Right hindlimb (tissue), 1 donor: ENCODE measurements around the gene CATSPERE.
A peak's percentile ranks its signal among the peaks of the same experiment; 100 is the strongest.

Experiments
- DNase-seq: peaks from one replicate; pipeline ENCODE4 v3.0.0-alpha.2; 2018

Gene CATSPERE, protein sequence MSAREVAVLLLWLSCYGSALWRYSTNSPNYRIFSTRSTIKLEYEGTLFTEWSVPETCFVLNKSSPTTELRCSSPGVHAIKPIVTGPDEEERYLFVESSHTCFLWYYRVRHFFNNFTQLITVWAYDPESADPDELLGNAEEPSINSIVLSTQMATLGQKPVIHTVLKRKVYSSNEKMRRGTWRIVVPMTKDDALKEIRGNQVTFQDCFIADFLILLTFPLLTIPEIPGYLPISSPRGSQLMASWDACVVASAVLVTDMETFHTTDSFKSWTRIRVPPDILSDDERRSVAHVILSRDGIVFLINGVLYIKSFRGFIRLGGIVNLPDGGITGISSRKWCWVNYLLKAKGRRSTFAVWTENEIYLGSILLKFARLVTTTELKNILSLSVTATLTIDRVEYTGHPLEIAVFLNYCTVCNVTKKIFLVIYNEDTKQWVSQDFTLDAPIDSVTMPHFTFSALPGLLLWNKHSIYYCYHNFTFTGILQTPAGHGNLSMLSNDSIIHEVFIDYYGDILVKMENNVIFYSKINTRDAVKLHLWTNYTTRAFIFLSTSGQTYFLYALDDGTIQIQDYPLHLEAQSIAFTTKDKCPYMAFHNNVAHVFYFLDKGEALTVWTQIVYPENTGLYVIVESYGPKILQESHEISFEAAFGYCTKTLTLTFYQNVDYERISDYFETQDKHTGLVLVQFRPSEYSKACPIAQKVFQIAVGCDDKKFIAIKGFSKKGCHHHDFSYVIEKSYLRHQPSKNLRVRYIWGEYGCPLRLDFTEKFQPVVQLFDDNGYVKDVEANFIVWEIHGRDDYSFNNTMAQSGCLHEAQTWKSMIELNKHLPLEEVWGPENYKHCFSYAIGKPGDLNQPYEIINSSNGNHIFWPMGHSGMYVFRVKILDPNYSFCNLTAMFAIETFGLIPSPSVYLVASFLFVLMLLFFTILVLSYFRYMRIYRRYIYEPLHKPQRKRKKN

DNA sequence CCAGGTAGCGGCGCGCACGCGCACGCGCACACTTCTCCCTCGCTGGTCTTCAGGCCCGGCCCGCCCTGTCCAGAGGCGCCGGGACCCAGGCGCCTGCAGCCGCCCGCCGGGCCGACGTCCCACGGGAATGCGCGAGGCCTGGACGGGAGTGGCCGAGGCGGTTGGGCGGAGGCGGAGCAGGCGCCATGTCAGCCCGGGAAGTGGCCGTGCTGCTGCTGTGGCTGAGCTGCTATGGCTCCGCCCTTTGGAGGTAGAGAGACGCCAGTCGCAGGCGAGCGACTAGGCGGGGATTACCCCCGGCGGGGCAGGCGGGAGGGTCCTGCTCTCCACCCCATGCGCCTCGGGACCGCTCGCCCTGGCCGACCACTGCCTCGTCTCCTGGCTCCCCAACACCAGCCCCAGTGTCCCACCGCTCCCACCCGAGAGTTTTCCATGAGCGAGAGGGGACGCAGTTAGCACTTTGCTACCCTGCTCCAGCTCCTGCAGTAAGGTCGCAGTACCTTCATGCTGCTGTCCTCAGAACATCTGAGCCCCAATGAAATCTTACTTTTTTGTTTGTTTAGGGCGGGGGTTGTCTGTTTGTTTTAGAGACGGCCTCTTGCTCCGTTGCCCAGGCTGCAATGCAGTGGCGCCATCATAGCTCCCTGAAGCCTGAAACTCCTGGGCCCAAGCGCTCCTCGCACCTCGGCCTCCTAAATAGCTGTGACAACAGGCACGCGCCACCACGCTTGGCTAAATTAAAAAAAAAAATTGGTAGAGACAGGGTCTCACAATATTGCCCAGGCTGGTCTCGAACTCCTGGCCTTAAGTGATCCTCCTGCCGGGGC, at the start of gene CATSPERE:
Gene CATSPERE (plus strand): TSS at position 29 of the 827 bp plus-strand sequence. CDS start 157 bp downstream, at position 186.
- DNase-seq, result peak; percentile 90

DNA sequence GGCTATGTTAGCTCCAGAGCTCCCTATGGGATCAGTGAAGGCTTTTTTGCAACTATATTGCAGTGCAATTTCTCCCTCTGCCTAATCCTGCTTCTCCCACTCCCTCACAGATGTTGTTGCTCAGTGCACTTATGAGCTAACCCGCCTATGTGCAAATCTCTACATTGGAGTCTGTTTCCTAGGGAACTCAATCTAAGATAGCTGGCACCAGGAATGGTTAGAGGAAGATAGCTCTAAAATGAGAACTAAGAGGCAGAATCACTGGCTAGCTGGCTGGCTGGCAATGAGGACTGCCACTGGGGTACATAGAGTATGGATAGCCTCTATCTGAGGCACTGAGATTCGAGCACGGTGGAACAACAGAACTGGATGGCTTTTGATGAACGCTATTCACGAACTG, 48.9 kb upstream of the CATSPERE start:
- no peak for DNase-seq

DNA sequence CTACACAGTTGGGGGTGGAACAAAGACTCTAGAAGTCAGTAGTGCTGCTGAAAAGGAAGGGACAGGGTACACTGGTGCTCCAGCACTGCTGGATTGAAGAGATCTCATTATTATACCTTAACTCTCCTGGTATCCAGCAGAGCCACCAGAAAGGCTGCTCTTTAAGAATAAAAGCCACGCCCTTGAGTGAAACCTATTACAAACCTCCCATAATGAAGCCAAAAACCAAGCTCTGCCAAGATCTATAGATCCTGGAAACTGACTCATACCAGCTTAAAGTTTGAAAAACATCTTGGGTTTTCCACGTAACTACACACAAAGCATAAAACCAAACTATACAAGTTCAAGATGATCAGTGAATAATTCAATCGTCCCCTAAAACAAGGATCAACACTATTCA, 47.3 kb upstream of the CATSPERE start:
- no peak for DNase-seq

DNA sequence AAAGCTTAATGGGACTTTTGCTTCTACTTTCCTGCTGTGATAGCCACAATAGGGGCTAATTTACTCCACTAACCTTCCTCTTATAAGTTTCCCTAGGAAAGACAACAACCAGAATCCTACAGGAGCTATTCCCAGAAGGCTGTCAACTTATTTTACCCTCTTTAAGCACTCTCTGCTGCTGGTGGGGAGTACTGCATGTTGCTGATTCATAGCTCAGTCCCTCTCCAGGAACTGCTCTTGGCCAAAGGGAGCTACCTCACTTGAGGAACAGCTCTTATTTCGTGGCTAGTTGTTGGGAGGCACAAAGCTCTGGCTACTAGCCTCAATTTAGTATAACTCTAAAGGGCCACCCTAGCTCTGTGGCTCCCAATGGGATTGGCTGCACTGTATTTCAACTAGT, 46.5 kb upstream of the CATSPERE start:
- DNase-seq, result no peak

DNA sequence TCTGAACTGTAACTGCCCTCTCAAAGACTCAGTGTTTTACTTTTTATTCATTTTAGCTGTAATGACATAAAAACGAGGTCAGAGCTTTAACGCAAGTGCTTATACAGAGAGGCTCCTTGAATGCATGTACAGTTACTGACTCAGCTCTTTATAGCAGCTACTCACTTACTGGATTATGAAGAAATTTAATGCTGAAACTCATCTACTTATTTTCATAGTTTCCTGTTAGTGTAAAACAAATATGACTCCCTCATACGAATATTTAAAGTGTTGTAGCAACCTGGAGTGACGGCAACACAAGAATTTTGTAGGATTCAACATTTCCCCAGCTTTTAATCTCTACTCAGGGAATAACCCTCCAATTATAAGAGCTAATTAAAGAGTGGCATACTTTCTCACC, 42.0 kb upstream of the CATSPERE start:
- DNase-seq, result no peak

DNA sequence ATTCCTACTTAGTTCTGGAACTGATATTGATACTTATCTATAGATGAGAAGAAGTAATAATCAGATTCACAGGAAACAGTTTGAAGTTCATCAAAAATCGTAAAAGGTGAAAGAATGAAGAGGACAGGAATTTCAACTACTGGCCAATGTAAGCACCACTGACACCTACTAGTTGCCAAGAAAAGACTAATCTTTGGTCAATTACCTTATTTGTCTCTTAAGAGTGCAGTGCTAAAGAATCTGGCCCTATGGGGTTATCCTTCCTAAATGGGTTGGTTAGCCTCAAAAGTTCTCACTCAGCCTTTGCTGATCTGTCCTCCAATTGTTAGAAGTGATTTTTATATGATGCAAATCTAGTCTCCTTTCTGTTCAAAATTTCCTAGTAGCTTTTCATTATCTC, 38.9 kb upstream of the CATSPERE start:
- no peak for DNase-seq

DNA sequence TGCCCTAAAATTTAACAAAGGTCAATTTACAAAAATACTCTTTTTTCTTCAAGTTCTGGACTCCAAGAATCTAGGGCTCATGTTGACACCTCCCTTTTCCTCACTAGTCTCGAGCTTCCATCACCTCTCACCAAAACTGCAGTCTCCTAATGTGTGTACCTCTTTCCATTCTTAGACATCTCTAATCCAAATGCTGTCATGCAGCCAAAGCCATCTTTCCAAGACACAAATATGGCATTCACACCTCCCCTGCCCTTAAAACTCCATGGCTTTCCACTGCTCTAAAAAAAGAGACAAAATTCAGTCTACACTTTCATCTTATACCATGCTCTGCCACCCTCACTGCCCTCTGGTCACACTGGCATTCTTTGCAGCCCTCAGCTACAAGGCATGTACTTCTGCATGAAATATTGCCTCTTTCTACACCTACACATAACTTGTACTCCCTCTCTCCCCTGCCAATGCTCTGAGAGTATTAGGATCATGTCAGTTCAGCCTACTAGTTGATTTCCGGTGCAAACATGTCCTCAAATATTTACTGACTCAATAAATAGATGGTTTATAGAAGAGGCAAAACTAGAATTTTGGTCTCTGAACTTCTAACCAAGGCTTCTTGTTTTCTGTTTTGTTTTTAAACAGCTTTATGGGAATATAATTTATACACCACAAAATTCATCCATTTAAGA, 36.3 kb upstream of the CATSPERE start:
- no peak for DNase-seq

DNA sequence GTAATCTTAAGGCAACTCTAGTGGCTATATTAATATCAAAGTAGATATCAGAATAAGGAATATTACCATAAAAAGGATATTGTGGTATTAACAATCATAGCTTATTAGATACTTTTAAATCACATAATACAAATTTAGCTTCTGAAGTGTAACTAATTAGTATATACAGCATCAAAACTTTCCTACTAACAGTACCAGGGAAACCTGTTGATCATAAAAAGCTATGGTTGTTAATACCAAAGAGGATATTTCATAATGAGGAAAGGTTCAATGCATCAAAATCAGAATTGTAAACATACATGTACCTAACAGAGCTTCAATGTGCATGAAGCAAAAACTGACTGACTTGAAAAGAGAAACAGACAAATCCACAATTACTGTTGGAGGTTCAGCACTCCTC, 33.4 kb upstream of the CATSPERE start:
- no peak for DNase-seq

DNA sequence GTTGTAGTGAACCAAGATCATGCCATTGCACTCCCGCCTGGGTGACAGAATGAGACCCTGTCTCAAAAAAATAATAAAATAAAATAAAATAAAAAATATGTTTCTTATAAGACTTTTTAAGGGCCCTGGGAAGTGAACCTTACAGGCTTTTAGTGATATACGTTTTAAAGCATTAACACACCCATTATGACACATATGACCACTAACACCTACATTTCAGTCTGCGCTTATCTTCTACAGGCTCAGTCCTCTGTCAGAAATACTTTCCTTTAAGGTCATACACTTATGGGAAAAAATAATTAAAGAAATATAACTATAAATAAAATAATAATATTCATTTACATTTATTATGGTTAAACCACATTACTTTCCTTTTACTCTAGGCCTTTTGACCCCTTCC, 31.3 kb upstream of the CATSPERE start:
- no peak for DNase-seq

DNA sequence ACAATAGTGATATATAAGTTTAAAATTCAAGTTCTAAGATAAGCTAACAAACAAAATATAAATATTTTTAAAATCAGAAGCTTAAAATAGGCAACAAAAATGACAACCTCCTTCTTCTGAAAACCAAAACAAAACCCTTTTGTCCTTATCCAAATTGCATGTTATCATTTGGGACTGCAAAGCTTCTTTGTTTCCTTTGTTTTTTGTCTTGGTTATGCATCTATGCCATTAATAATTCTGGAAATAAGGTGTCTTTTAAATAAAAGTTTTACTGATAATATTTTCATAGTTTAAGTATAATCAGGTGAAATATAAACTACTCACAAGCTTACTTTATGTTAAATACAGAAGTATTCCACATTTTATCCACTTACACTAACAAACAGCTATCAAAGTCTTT, 29.9 kb upstream of the CATSPERE start:
- DNase-seq, result no peak

DNA sequence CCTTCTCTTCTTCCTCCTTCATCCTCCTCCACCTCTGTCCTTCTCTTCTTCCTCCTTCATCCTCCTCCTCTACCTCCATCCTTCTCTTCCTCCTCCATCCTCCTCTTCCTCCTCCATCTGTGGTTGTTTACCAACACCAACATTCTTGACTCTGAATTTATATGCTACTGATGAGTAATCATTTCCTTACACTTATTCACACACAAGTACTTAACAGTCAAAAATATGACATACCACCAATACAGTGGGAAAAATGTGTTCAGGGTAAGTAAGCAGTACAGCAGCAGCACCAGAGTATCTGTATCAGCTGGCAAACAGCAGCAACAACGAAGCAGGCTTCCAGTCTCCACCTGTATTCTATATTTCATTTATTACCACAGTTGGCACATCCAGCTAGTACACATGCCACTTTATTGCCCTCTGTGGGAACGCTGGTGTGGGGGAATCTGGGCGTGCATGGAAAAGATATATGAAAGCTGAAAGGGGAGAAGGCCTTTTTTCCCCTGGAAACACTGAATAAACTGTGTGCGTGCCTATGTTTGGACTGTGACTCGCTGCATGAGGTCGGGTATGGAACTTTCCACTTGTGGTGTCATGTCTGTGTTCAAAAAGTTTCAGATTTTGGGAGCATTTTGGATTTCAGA, 25.4 kb upstream of the CATSPERE start:
- peak; percentile 20 for DNase-seq

DNA sequence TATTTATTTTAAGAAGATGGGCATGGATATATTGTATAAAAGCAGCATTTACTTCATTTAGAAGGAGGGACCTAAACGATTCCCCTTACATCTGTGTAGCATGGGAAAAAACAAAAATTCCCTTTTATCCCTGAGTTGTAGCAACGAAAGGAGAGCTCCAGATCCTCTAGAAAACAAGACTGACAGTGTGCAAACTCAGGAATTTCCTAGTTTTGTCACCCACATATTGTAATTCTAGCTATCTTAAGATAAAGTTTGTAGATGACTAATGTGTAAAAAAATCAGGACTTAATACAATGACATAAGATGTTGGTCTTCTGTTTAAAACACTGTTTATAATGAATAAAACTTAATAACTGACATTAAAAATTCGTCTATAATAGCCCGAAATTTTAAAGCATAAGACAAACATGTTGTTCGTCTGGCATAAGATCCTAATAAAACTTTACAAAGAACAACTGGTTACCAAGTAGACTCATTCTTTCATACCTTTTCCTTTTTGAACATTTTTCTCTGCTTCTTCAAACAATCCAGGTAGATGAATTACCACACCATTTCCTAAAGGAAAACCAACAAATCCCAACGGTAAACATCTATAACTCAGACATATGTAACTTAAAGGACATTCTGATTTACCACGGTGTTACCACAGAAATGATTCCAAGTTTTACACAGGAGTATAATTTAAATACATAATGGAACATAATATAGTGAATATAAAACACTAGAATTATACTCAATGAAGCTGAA, 24.6 kb upstream of the CATSPERE start:
- no peak for DNase-seq

DNA sequence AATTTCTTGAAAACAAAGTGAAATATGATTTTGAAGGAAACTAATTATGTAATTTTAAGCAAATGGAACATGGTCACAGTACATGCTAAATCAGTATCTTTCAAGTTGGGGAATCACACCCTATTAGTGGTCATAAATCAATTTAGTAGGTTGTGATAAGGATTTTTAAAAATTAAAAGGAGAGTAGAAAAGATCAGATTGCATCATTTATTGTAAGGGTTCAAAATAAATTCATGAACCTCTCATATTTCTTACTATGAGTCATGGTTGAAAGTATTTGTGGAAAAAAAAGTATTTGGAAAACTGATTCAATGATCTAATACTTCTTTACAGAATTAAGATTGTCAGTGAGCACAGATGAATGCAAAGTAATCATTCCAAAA, 24.0 kb upstream of the CATSPERE start:
- no peak for DNase-seq

DNA sequence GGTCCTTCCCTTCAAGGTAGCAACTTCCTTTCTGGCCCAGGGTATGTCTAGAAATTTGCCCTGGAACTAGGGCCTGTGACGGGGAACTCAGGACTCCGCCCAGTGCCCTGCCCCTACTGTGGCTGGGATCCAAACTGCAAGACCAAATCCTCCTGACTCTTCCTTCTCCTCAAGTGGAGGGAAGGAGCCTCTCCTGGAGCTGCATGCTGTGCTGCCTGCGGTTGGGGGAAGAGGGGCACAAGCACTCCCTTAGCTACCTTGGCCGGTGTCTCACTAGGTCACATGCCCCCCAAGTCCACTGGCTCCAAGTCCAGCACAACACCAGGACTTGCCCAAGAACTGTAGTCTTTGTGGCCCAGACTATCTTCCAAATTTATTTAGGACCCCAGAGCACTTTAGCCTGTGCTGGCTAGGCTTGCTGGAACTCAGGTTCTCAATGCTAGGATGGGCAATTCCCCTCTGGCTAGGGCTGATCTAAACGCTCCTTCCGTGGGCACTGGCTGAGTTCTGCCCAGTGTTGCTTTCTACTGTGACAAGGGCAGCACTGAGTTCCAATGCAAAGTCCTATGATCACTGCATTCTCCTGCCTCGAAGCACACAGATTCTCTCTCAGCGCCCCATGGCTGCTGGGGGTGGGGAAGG, 21.6 kb upstream of the CATSPERE start:
- no peak for DNase-seq

DNA sequence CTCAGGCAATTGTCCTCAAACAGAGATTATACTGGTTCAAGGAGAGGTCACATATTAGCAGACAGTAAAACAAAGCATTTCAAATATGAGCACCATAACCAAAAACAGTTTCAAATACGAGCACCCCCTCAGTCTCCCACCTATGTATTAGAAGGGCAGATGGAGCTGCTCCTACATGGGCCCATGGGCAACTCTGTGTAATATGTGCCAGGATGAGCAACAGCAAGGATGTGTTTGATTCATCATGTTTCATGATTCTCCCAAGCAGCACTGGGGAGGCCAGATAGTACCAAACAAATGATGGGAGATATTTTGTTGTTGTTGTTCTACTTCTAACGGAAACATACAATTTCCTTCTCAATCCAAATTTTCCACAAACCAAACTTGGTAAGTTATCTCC, 18.2 kb upstream of the CATSPERE start:
- DNase-seq, result no peak

DNA sequence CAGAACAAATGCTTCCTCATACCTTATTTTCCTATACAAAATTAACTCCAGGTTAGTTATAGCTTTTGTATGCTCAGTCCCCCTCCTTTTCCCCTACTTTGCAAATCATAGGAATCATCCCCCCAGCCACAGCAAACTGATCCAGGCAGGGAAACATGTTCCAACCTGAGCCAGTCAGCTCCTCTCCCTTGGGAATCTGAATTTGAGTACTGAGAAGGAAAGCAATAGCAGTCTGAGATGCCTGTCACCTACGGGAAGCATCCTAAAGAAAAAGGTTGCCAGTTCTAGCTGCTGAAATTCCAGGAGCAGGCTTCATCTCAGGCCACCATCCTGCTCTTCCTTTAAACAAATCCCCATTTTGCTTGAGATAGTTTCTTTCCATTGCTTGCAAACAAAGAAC, 16.2 kb upstream of the CATSPERE start:
- no peak for DNase-seq

DNA sequence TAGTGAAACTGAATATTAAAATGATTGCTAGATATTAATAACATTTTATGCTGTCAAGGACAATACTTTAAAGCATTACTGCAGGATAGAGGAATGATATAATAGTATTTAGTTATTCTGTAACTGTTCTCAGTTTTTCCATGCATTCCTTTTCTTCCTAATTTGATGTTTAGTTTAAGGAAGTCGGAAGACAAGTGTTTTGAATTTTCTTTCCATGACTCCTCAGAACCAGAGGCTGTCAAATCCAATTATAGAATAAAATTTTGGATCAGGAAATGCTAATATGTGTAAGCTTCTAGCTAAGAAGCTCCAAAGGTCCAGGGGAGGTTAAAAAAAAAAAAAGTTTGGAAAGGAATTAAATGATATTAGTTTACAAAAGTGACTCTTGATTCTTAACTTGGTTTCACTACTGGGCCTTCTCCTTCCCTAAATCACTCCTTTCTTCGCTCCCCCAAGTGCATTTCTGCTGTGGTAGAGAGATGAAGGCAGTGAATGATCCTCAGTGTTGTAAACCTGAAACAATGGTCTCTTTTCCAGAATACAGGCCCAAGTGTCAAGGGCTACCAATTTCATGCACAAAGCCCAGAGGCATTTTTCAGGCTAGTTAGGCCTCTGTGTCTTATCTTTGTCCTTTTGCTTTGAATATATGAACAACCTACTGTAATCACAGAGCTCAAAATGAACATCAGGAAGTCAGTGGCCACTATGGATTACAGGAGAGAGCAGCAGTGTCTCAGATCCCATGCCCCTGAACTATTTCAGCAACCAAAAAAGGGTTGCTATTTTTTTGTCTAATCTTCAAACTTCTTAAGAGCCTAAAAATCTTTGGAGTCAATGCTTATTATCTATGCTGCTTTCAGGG, 15.5 kb upstream of the CATSPERE start:
- DNase-seq, result no peak

DNA sequence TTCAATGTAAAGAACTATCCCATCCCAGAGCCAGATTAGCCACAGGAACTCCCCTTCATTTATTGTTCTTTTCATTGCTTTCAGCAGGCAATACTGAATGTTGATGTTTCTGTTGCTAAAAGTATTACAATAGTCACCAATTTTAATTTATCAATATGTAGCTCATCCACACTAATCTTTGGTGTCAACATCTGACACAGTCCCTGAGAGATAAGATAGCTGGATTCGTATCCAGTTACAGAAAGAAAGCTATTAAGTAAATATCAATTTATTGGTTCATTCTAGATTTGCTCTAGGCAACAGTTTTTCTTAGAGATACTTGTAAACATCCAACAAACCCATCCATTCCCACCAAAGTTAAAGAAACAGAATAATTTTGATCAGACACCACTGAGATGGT, 14.0 kb upstream of the CATSPERE start:
- no peak for DNase-seq

DNA sequence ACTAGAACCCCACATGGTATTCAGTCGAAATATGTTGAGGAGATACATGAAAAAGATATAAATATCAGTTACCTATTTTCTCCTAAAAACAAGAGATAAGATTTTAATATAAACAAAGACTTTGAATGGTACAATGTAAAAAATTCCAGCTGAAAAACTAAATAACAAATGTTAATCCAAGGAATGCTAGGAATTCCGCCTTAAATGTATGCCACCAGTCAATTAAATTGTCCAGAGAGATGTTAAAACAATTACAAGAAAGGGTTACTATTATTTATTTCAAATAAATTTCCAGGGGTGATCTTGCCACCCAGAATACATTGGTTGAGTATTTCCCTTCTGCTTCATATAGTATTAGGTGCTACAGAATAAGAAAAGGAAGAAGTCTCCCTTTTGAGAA, 13.5 kb upstream of the CATSPERE start:
- DNase-seq, result no peak
